HG03442 (cell line): ENCODE measurements around the gene SNHG17.
"Not testable (repeated sequence)": the region's sequence is repeated elsewhere in the genome, so short reads cannot be mapped to it uniquely, and the experiment has no call there.

Experiments used
- ATAC-seq: cut with Tn5 transposase; IDR thresholded peaks from one replicate; pipeline ENCODE4 v1.9.1; 2021; ENCODE audit warnings: mild to moderate bottlenecking, moderate library complexity; ENCODE audit not compliant: unreplicated experiment

The SNHG17 gene

GRCh38 chr20:38447931-38448675, 13.0 kb upstream of the SNHG17 start:
- peak; percentile 38 for ATAC-seq

- ATAC-seq, result no peak
Observed at GRCh38 chr20:38447251-38447661, 12.1 kb upstream of the SNHG17 start.

- ATAC-seq, result peak; percentile 81
Observed at GRCh38 chr20:38446441-38447209, 11.5 kb upstream of the SNHG17 start.

- ATAC-seq, result no peak
Observed at GRCh38 chr20:38445901-38446425, 10.8 kb upstream of the SNHG17 start.

GRCh38 chr20:38445381-38445796, 10.3 kb upstream of the SNHG17 start:
- no peak for ATAC-seq

DNA sequence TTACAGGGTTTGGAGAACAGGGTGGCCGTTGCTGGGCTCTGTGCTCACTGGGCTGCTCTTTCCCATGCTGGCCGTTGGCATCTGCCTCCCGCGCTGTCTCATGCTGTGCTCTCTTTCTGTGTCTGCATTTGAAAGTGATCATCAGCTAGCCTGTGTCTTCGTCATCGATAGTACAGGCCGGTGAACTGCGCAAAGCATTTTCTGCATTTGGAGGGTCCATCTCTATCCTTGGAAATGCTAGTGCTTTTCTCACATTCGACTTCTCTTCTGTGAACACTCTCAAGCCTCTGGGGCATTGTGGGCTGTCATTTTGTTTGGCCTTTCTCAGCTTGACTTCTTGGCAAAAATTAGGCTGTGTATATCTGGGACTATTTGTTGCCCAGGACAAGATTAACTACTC, 6.8 kb upstream of the SNHG17 start:
- ATAC-seq, result no peak

- not testable (repeated sequence) for ATAC-seq
Observed at GRCh38 chr20:38441110-38441509, 6.0 kb upstream of the SNHG17 start.

- no peak for ATAC-seq
Observed at GRCh38 chr20:38437796-38438195, 2.7 kb upstream of the SNHG17 start.

DNA sequence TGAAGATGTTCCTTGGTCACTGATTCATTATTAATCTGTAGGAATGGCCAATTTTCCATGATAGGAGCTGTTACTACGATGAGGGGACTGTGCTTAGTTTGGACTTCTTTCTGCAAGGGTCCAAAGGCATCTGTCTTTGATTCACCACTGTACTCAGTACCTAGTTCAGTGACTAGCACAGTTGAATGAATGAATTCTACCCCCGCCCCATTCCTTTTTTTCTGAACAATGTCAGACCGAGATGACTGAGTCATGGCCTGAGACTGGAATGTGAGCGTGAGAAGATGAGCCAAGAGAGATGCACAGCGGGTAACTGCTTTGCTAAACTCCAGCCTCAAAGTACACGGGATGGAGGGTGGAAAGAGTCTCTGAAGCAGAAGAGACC, 419 bp upstream of the SNHG17 start:
- no peak for ATAC-seq

GRCh38 chr20:38434301-38434741, 807 bp downstream of the SNHG17 start:
- no peak for ATAC-seq

DNA sequence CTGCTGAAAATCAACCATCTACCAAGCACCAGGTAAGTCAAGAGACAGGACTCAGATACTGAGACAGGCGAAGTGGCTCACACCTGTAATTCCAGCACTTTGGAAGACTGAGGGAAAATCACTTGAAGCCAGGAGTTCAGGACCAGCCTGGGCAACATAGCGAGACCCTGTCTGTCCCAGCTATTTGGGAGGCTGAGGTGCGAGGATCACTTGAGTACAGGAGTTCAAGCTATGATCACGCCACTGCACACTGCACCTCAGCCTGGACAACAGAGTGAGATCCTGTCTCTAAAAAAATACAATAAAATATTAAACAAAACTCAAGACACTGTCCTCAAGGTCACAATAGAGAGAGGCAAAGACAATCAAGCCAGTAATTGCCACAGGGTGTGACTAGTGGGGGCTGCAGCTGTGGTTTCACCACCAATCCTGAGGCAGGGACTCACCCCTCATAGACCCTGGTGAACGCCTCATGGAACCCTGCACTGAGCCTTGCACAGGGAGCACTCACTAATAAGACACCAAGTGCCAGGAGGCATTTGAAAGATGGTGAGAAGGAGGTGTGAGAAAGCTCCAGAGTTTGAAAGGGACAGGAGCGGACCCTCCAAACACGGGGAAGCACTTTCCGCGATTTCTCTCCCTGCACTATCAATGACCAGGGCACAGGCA, 1.7 kb downstream of the SNHG17 start:
- no peak for ATAC-seq

DNA sequence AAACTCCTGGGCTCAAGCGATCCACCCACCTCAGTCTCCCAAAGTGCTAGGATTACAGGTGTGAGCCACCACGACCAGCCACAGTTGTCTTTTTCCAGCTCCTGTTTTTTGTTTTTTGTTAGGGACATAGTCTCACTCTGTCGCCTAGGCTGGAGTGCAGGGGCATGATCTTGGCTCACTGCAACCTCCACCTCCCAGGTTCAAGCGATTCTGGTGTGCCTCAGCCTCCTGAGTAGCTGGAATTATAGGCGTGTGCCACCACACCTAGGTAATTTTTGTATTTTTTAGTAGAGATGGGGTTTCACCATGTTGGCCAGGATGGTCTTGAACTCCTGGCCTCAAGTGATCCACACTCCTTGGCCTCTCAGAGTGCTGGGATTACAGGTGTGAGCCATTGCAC, 2.3 kb downstream of the SNHG17 start:
- ATAC-seq, result not testable (repeated sequence)

DNA sequence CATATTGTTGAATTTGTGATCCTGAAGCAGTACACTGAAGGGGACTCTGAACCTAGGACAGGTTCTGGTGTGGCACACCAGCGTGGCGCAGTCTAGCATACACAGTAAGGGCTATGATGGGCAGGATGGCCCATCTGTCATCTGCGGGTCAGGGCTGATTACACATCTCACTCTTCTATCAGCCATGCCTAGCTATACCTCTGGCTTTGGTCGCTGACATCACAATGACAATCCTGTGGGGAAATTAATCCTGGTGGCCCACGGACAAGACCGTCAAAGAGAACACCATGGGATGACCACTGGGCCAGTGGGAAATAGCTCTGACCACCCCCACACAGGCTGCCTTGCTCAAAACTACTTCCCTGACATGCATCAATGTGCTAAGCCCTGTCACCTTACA, 2.8 kb downstream of the SNHG17 start:
- ATAC-seq, result no peak

DNA sequence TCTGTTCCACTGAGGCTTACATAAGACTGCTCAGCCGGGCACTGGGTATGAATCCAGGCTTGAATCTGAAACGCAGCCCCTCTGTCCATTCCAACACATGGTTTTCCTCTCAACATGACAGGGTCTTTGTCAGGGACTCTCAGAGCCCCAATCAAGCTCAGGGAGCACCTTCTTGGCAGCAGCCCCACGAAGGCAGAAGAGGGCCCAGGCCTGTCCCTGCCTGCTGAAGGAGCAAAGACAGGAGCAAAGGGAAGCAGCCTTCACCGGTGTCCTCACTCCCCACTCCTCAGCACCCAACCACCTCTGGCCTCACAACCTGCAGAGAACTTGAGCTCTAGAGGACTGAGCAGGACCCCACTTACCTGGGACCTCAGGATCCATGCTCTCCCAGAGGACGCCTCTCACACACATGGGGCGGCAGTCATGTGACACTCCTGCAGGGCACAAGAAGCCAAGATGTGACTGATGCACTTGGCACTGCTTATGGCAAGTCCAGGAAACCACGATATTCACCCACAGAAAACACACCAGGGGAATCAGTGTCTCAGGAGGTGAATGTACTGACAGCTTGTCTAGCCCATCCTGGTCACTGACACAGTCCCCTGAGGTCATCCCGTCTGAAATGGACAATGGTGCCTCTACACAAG, 4.3 kb downstream of the SNHG17 start:
- ATAC-seq, result no peak

DNA sequence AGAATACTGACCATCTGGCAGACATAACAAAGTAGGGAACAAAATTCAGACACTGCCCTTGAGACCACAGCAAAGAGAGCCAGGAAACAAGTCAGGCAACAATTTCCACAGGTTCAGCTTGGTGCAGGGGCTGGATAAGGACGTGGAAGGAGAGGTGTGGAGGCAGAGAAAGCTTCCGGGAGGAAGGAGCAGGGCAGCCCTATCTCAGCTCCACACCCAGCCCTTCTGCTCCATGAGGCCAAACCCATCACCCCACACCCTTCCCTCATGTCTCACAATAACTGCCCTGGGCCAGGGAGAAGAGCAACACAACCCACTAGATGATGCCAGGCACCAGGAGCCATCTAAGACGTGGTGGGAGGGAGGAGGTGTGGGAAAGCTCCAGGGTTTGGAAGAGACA, 5.8 kb downstream of the SNHG17 start:
- ATAC-seq, result no peak

- no peak for ATAC-seq
Observed at GRCh38 chr20:38428800-38429199, 6.3 kb downstream of the SNHG17 start.

DNA sequence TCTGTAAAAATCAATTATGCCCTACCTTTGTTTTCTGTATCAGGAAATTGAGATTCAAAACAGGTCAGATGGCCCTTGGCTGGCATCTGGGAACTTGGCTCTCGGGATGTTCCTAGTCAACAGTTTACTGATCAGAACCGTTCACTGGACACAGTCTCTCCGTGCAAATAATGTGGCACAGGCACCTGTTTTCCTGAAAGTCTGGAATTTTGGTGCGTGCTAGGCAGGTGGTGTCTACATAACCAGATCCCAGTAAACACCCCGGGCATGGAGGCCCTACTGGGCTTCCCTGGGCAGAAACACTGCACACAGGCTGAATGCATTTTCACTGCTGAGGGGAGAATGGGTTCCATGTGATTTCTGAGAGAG, 7.5 kb downstream of the SNHG17 start:
- no peak for ATAC-seq

DNA sequence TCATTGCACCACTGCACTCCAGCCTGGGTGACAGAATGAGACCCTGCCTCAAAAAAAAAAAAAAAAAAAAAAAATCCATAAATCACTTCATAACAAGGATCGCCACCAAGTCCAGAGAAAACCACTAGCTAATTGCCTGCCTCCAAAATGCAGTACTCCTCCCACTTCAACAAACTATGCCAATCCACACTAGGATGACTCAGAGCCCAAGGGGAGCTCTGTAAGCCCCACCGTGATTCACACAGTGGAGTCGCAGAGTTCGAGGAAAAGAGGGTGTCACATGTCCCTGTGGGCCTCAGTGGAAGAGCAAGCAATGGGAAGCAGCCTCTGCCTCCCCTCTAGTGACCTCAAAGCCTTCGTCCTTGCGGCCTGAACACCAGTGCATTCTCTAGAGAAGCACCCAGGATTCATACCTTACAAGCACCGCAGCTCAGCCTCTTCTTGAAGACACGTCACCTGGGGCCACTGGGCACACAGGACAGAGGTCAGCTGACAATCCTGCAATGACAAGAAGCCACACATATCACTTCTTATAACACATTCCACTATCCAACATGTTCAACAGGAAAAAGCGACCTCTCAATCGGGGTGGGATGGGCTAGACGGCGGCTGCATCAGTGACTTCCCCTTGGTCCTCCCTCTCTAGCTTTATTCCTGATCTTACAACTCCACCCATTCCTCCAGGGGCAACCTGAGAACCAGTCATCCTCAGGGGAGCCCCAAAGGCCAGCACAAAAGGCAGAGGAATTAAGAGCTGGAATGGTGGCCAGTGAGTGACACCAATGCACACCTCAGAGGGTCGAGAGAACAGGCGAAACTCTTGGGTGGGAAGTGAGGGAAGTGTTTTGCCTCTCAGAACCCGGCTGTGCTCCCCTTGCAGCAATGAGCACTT, 8.9 kb downstream of the SNHG17 start:
- ATAC-seq, result no peak

GRCh38 chr20:38424401-38424800, 10.7 kb downstream of the SNHG17 start:
- no peak for ATAC-seq

- no peak for ATAC-seq
Observed at GRCh38 chr20:38423541-38423940, 11.6 kb downstream of the SNHG17 start.
